HepG2 (cell line): ENCODE data around the gene PTEN. TPM values are rescaled to one million over a fixed set of nuclear protein-coding genes. Genes with fewer than 3 reads are reported as not detected.
A peak's percentile ranks its signal among the peaks of the same experiment; 100 is the strongest.

ENCODE experiments used
- AGO1 ChIP-seq: fragments of 200-400 bp; formaldehyde crosslinking; IDR thresholded peaks from 2 replicates; pipeline ENCODE4 v1.6.1; 2017; ENCODE audit warnings: mild to moderate bottlenecking, low read depth, low read length, moderate library complexity; ENCODE audit not compliant: poor library complexity, severe bottlenecking
- ASH2L ChIP-seq: fragments of 300-600, 200-600 bp; sonication (generic); IDR thresholded peaks from 2 replicates; pipeline ENCODE4 v1.7.0; 2017; ENCODE audit warnings: low read depth, mild to moderate bottlenecking, moderate library complexity, mixed read lengths, low read length; ENCODE audit not compliant: insufficient read length
- CREM ChIP-seq, 2 experiments: sonication (generic) in 1 of 2; formaldehyde crosslinking in 1 of 2; IDR thresholded peaks; 2 replicates each; pipeline versions ENCODE4 v1.4.0 to v1.6.1; 2016 to 2020; ENCODE audit warnings: antibody characterized with exemption in 1 of 2, mild to moderate bottlenecking in 1 of 2, missing genetic modification reagents in 1 of 2
- GABPB1 ChIP-seq: IDR thresholded peaks from 2 replicates; pipeline ENCODE4 v1.6.1; 2016; ENCODE audit warnings: mild to moderate bottlenecking, missing genetic modification reagents, moderate library complexity, missing compliant biosample characterization
- HMG20A ChIP-seq: IDR thresholded peaks from 2 replicates; pipeline ENCODE4 v1.6.1; 2016; ENCODE audit warnings: borderline replicate concordance
- HNRNPLL ChIP-seq: fragments of 200-400 bp; formaldehyde crosslinking; IDR thresholded peaks from 2 replicates; pipeline ENCODE4 v1.6.1; 2017; ENCODE audit warnings: mild to moderate bottlenecking, low read depth, low read length; ENCODE audit not compliant: poor library complexity, severe bottlenecking
- JUND ChIP-seq: sonication (generic); formaldehyde crosslinking; IDR thresholded peaks from 2 replicates; pipeline ENCODE4 v1.8.0; 2022; ENCODE audit warnings: mild to moderate bottlenecking, missing genetic modification reagents
- KAT2B ChIP-seq: fragments of 150-350 bp; IDR thresholded peaks from 2 replicates; pipeline ENCODE4 v1.6.1; 2014; ENCODE audit warnings: low read depth, low read length, borderline replicate concordance
- KDM1A ChIP-seq: IDR thresholded peaks from 2 replicates; pipeline ENCODE4 v1.6.1; 2016; ENCODE audit warnings: missing compliant biosample characterization
- ZIK1 ChIP-seq: sonication (generic); formaldehyde crosslinking; IDR thresholded peaks from 2 replicates; pipeline ENCODE4 v1.5.0; 2020; ENCODE audit warnings: mild to moderate bottlenecking, low read depth, missing genetic modification reagents, borderline replicate concordance
- ZNF101 ChIP-seq: sonication (generic); formaldehyde crosslinking; IDR thresholded peaks from 2 replicates; pipeline ENCODE4 v1.4.0; 2020; ENCODE audit warnings: mild to moderate bottlenecking, low read depth, missing genetic modification reagents, borderline replicate concordance
- ZNF205 ChIP-seq: IDR thresholded peaks from 2 replicates; pipeline ENCODE4 v1.6.1; 2018; ENCODE audit warnings: missing biosample characterization, missing genetic modification reagents
- ZNF83 ChIP-seq: sonication (generic); formaldehyde crosslinking; IDR thresholded peaks from 2 replicates; pipeline ENCODE4 v1.4.0; 2020; ENCODE audit warnings: missing genetic modification reagents, mild to moderate bottlenecking, borderline replicate concordance
- ZNF879 ChIP-seq: sonication (generic); formaldehyde crosslinking; IDR thresholded peaks from 2 replicates; pipeline ENCODE4 v1.8.1; 2023; ENCODE audit warnings: missing genetic modification reagents
- polyA plus RNA-seq, 8 experiments: library from polyadenylated mRNA; depleted of rRNA in 3 of 8; stranded (reverse) in 7 of 8; unstranded in 1 of 8; fragments of >200 nt; fragmentation: Illumina TruSeq in 4 of 8; extraction: Trizol in 4 of 8; gene quantifications; 2 replicates each; pipeline versions ENCODE4 v1.2.1 to v1.2.3, GENCODE V29; 2011 to 2016; ENCODE audit warnings: low read depth in 4 of 8, missing spikeins in 1 of 8, mixed read lengths in 1 of 8; ENCODE audit not compliant: insufficient read depth in 1 of 8
- total RNA-seq, 5 experiments: library from RNA; depleted of rRNA; stranded (reverse); fragments of >200 nt; fragmentation: Illumina TruSeq; extraction: Trizol; gene quantifications; 2 replicates each; pipeline ENCODE4 v1.2.3, GENCODE V29; 2016; ENCODE audit warnings: low read depth in 1 of 5
- TF ChIP-seq, protein P1 (sequence below): sonication (generic); formaldehyde crosslinking; IDR thresholded peaks from 2 replicates; pipeline ENCODE4 v1.5.1; 2020; ENCODE audit warnings: mild to moderate bottlenecking, missing genetic modification reagents, borderline replicate concordance
- TF ChIP-seq, protein P2 (sequence below): sonication (generic); formaldehyde crosslinking; IDR thresholded peaks from 2 replicates; pipeline ENCODE4 v1.4.0; 2020; ENCODE audit warnings: missing genetic modification reagents
- TF ChIP-seq, protein P3 (sequence below): IDR thresholded peaks from 2 replicates; pipeline ENCODE4 v1.6.1; 2016; ENCODE audit warnings: missing compliant biosample characterization, missing genetic modification reagents, borderline replicate concordance
- TF ChIP-seq, protein P4 (sequence below): sonication (generic); formaldehyde crosslinking; IDR thresholded peaks from 2 replicates; pipeline ENCODE4 v1.5.1; 2020; ENCODE audit warnings: mild to moderate bottlenecking, missing genetic modification reagents, moderate library complexity

PTEN gene
- total and polyA plus RNA-seq, 2 of the 13 experiments (the other 11 are each of a cell fraction or from before 2014, with no cell fraction given): 30.3 to 61.3 TPM

DNA sequence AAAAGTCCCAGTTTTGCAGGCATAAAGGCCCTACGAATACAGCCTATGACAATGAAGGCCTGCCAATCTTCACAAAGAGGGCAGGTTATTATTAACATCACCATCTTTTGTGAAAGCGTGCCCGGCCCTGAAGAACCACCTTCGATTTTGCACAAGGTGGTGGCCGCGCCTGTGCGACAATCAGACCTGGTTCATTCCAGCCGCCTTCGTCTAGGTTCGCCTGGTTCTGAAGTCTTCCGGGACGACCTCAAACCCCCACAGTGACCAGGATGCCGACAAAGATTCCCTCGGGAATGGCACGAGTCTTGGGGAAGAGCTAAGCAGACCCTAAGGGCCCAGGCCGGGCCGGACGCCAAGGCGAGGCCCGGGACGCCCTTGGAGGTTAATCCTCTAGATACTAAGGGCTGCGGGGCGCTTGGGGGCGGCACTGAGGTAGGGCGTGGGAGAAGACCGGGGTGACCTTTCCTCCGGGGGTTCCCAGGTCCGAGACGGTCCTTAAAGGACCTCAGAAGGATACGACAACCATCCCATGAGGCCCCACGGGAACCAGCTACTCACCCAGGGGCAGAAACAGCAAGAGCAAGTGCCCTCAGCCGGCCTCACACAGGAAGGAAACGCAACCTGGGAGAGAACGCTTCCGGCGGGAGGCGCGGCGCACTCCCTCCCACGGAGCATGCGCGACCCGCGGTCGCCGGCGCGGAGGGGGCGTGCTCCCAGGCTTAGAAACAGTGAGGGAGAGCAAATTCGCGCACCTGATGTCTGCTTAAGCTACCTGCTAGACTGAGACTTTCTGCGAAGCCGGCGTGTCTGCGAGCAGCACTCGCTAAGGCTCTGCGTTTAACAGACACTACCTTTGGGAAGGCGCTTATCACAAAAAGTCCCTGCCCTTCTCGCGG lies 45.6 kb upstream of the PTEN start, which contains the start of gene ATAD1 (continued):
- no peak for TF ChIP-seq KDM1A (CRISPR knock-in tag)
- peak; percentile 77 for TF ChIP-seq ASH2L
- no peak; the same call in 1 of the 2 replicates for TF ChIP-seq ZNF83 (CRISPR knock-in tag)
- peak; percentile 54; the same call in 1 of the 2 replicates for TF ChIP-seq ZNF101
- 0 out of 2 replicates have a peak, but pooled peaks have one; percentile 22 for TF ChIP-seq HMG20A (CRISPR knock-in tag)
- 0 out of 2 replicates have a peak, but pooled peaks have one; percentile 29 for TF ChIP-seq ZNF205 (CRISPR knock-in tag)
- no peak for TF ChIP-seq KAT2B
- TF ChIP-seq ZIK1: 0 out of 2 replicates have a peak, but pooled peaks have one; percentile 74
- peak; percentile 80 for TF ChIP-seq HNRNPLL
- 0 out of 2 replicates have a peak, but pooled peaks have one; percentile 20 for TF ChIP-seq ZNF879 (CRISPR knock-in tag)
- TF ChIP-seq, protein P1, sequence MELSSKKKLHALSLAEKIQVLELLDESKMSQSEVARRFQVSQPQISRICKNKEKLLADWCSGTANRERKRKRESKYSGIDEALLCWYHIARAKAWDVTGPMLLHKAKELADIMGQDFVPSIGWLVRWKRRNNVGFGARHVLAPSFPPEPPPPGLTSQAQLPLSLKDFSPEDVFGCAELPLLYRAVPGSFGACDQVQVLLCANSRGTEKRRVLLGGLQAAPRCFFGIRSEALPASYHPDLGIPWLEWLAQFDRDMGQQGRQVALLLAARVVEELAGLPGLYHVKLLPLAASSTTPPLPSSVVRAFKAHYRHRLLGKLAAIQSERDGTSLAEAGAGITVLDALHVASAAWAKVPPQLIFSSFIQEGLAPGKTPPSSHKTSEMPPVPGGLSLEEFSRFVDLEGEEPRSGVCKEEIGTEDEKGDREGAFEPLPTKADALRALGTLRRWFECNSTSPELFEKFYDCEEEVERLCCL: 0 out of 2 replicates have a peak, but pooled peaks have one; percentile 27
- no peak for TF ChIP-seq CREM (IDR thresholded peaks at IDR 0.05)
- TF ChIP-seq CREM (CRISPR knock-in tag; IDR thresholded peaks at IDR 0.05): no peak
- TF ChIP-seq, protein P2, sequence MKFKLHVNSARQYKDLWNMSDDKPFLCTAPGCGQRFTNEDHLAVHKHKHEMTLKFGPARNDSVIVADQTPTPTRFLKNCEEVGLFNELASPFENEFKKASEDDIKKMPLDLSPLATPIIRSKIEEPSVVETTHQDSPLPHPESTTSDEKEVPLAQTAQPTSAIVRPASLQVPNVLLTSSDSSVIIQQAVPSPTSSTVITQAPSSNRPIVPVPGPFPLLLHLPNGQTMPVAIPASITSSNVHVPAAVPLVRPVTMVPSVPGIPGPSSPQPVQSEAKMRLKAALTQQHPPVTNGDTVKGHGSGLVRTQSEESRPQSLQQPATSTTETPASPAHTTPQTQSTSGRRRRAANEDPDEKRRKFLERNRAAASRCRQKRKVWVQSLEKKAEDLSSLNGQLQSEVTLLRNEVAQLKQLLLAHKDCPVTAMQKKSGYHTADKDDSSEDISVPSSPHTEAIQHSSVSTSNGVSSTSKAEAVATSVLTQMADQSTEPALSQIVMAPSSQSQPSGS (CRISPR knock-in tag): 0 out of 2 replicates have a peak, but pooled peaks have one; percentile 32
- TF ChIP-seq AGO1: peak; percentile 55
- peak; percentile 52; the same call in 1 of the 2 replicates for TF ChIP-seq JUND (CRISPR knock-in tag)
- TF ChIP-seq, protein P3, sequence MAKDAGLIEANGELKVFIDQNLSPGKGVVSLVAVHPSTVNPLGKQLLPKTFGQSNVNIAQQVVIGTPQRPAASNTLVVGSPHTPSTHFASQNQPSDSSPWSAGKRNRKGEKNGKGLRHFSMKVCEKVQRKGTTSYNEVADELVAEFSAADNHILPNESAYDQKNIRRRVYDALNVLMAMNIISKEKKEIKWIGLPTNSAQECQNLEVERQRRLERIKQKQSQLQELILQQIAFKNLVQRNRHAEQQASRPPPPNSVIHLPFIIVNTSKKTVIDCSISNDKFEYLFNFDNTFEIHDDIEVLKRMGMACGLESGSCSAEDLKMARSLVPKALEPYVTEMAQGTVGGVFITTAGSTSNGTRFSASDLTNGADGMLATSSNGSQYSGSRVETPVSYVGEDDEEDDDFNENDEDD (CRISPR knock-in tag): peak; percentile 19; the same call in 1 of the 2 replicates
- TF ChIP-seq, protein P4, sequence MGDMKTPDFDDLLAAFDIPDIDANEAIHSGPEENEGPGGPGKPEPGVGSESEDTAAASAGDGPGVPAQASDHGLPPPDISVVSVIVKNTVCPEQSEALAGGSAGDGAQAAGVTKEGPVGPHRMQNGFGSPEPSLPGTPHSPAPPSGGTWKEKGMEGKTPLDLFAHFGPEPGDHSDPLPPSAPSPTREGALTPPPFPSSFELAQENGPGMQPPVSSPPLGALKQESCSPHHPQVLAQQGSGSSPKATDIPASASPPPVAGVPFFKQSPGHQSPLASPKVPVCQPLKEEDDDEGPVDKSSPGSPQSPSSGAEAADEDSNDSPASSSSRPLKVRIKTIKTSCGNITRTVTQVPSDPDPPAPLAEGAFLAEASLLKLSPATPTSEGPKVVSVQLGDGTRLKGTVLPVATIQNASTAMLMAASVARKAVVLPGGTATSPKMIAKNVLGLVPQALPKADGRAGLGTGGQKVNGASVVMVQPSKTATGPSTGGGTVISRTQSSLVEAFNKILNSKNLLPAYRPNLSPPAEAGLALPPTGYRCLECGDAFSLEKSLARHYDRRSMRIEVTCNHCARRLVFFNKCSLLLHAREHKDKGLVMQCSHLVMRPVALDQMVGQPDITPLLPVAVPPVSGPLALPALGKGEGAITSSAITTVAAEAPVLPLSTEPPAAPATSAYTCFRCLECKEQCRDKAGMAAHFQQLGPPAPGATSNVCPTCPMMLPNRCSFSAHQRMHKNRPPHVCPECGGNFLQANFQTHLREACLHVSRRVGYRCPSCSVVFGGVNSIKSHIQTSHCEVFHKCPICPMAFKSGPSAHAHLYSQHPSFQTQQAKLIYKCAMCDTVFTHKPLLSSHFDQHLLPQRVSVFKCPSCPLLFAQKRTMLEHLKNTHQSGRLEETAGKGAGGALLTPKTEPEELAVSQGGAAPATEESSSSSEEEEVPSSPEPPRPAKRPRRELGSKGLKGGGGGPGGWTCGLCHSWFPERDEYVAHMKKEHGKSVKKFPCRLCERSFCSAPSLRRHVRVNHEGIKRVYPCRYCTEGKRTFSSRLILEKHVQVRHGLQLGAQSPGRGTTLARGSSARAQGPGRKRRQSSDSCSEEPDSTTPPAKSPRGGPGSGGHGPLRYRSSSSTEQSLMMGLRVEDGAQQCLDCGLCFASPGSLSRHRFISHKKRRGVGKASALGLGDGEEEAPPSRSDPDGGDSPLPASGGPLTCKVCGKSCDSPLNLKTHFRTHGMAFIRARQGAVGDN (CRISPR knock-in tag): peak; percentile 95
- peak; percentile 97 for TF ChIP-seq GABPB1 (CRISPR knock-in tag)
